ENCODE results near the gene CLMP. TPM values are rescaled to one million over a fixed set of nuclear protein-coding genes. Genes with fewer than 3 reads are reported as not detected.

CLMP gene
- polyA plus RNA-seq, 1 donor from 2014 or later: not detected

DNA sequence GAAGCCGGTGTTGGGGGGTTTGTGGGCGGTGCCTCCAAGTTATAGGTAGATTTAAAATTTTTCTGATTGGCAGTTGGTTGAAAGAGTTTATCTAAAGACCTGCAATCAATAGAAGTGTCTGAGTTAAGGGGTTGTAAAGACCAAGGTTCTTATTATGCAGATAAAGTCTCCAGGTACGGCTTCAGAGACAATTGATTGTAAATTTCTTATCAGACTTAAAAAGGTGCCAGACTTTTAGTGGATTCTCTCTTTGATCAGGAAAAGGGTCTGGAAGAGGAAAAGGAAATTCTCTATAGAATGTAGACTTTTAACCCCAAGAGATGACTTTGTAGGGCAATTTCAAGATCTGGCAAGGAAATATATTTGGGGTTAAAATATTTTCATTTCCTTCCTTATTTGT lies 25.2 kb downstream of the CLMP start:
- Histone ChIP-seq H3K36me3 (ENCODE audit: insufficient read depth, low read length) (no peaks in the 10 kb centered on the region), H3K9ac (ENCODE audit: low read length) (no peak overlapping the region), H3K79me2 (replicated peaks; ENCODE audit: insufficient read depth, low read length) (no peaks in the 10 kb centered on the region), H3K27ac (ENCODE audit: low read length) (no peak overlapping the region), H3K4me2 (ENCODE audit: low read length) (no peak overlapping the region), H3K9me3 (ENCODE audit: low read length) (no peaks in the 10 kb centered on the region), H2AFZ (ENCODE audit: low read depth, low read length) (no peak overlapping the region), H3F3A (ENCODE audit: insufficient read depth, low read length, poor library complexity, severe bottlenecking) (no peaks in the 10 kb centered on the region), H3K4me3 (ENCODE audit: low read length) (no peak overlapping the region), H3K27me3 (ENCODE audit: insufficient read depth, low read depth, low read length) (no peaks in the 10 kb centered on the region), H3K9me2 (ENCODE audit: insufficient read depth, low read length) (no peaks in the 10 kb centered on the region), H4K20me1 (ENCODE audit: insufficient read depth) (no peaks in the 10 kb centered on the region)
- TF ChIP-seq EZH2 (IDR thresholded peaks at IDR 0.05; ENCODE audit: borderline replicate concordance, insufficient read depth, low read length, poor library complexity, severe bottlenecking) (no peak), EP300 (conservative IDR thresholded peaks at IDR 0.05; ENCODE audit: poor library complexity, severe bottlenecking) (no peak), SMC3 (conservative IDR thresholded peaks at IDR 0.05; ENCODE audit: poor library complexity) (no peak), RAD21 (conservative IDR thresholded peaks at IDR 0.05) (no peak), POLR2AphosphoS5 (IDR thresholded peaks at IDR 0.05) (no peak), MXI1 (conservative IDR thresholded peaks at IDR 0.05; ENCODE audit: poor library complexity, severe bottlenecking) (no peak), TAF1 (IDR thresholded peaks at IDR 0.05; ENCODE audit: low read depth) (no peak)
- TF ChIP-seq, protein P1, sequence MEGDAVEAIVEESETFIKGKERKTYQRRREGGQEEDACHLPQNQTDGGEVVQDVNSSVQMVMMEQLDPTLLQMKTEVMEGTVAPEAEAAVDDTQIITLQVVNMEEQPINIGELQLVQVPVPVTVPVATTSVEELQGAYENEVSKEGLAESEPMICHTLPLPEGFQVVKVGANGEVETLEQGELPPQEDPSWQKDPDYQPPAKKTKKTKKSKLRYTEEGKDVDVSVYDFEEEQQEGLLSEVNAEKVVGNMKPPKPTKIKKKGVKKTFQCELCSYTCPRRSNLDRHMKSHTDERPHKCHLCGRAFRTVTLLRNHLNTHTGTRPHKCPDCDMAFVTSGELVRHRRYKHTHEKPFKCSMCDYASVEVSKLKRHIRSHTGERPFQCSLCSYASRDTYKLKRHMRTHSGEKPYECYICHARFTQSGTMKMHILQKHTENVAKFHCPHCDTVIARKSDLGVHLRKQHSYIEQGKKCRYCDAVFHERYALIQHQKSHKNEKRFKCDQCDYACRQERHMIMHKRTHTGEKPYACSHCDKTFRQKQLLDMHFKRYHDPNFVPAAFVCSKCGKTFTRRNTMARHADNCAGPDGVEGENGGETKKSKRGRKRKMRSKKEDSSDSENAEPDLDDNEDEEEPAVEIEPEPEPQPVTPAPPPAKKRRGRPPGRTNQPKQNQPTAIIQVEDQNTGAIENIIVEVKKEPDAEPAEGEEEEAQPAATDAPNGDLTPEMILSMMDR (IDR thresholded peaks at IDR 0.05; ENCODE audit: poor library complexity, severe bottlenecking): no peak
- TF ChIP-seq, protein P2, sequence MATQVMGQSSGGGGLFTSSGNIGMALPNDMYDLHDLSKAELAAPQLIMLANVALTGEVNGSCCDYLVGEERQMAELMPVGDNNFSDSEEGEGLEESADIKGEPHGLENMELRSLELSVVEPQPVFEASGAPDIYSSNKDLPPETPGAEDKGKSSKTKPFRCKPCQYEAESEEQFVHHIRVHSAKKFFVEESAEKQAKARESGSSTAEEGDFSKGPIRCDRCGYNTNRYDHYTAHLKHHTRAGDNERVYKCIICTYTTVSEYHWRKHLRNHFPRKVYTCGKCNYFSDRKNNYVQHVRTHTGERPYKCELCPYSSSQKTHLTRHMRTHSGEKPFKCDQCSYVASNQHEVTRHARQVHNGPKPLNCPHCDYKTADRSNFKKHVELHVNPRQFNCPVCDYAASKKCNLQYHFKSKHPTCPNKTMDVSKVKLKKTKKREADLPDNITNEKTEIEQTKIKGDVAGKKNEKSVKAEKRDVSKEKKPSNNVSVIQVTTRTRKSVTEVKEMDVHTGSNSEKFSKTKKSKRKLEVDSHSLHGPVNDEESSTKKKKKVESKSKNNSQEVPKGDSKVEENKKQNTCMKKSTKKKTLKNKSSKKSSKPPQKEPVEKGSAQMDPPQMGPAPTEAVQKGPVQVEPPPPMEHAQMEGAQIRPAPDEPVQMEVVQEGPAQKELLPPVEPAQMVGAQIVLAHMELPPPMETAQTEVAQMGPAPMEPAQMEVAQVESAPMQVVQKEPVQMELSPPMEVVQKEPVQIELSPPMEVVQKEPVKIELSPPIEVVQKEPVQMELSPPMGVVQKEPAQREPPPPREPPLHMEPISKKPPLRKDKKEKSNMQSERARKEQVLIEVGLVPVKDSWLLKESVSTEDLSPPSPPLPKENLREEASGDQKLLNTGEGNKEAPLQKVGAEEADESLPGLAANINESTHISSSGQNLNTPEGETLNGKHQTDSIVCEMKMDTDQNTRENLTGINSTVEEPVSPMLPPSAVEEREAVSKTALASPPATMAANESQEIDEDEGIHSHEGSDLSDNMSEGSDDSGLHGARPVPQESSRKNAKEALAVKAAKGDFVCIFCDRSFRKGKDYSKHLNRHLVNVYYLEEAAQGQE (IDR thresholded peaks at IDR 0.05; ENCODE audit: borderline replicate concordance): no peak

DNA sequence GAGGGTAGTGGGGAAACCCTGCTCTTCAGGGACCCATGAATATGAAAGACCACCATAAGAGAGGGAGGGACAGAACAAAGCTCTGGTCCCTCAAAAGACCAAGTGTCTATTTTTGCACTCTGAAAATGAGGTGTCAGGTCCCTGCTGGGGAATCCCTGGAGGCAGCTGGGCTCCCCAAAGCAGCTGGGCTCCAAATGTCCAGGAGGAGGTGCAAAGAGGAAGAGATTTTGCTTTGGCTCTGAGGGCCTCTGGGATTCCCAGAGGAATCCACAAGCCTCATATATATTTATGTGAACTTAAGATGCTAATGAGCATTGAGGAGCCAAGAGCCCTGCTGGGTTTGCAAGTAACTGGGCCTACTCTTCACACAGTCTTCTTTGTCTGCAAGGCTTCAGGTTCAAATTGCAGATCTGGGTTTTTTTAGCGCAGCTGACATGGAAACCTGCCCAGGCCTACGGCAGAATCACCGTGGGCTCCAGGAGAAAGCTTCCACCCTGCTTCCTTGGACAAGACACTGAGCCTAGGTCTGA lies 26.0 kb downstream of the CLMP start:
- H3K4me3 ChIP-seq (ENCODE audit: low read length): no peak overlapping the region
- H2AFZ ChIP-seq (ENCODE audit: low read depth, low read length): no peak overlapping the region
- H3F3A ChIP-seq (ENCODE audit: insufficient read depth, low read length, poor library complexity, severe bottlenecking): no peaks in the 10 kb centered on the region
- H3K9me2 ChIP-seq (ENCODE audit: insufficient read depth, low read length): no peaks in the 10 kb centered on the region
- no peaks in the 10 kb centered on the region for H3K36me3 ChIP-seq (ENCODE audit: insufficient read depth, low read length)
- H3K9me3 ChIP-seq (ENCODE audit: low read length): no peaks in the 10 kb centered on the region
- H4K20me1 ChIP-seq (ENCODE audit: insufficient read depth): no peaks in the 10 kb centered on the region
- no peaks in the 10 kb centered on the region for H3K79me2 ChIP-seq (replicated peaks; ENCODE audit: insufficient read depth, low read length)
- H3K27me3 ChIP-seq (ENCODE audit: insufficient read depth, low read depth, low read length): no peaks in the 10 kb centered on the region
- no peak for TF ChIP-seq RAD21 (conservative IDR thresholded peaks at IDR 0.05)
- no peak for TF ChIP-seq SMC3 (conservative IDR thresholded peaks at IDR 0.05; ENCODE audit: poor library complexity)
- TF ChIP-seq, protein P1 (IDR thresholded peaks at IDR 0.05; ENCODE audit: poor library complexity, severe bottlenecking): no peak
- no peak for TF ChIP-seq POLR2AphosphoS5 (IDR thresholded peaks at IDR 0.05)
- TF ChIP-seq, protein P2 (IDR thresholded peaks at IDR 0.05; ENCODE audit: borderline replicate concordance): no peak
- TF ChIP-seq TAF1 (IDR thresholded peaks at IDR 0.05; ENCODE audit: low read depth): no peak
- TF ChIP-seq MXI1 (conservative IDR thresholded peaks at IDR 0.05; ENCODE audit: poor library complexity, severe bottlenecking): no peak
- no peak for TF ChIP-seq EP300 (conservative IDR thresholded peaks at IDR 0.05; ENCODE audit: poor library complexity, severe bottlenecking)
- TF ChIP-seq EZH2 (IDR thresholded peaks at IDR 0.05; ENCODE audit: borderline replicate concordance, insufficient read depth, low read length, poor library complexity, severe bottlenecking): no peak
- H3K27ac ChIP-seq (ENCODE audit: low read length): no peak overlapping the region
- H3K4me2 ChIP-seq (ENCODE audit: low read length): no peak overlapping the region
- H3K9ac ChIP-seq (ENCODE audit: low read length): no peak overlapping the region
